Endothelial cell of umbilical vein (primary cell): Measurements from ENCODE around the gene MPV17. TPM values are rescaled to one million over a fixed set of nuclear protein-coding genes. Genes with fewer than 3 reads are reported as not detected.

Experiments used
- BruUV-seq: library from RNA; stranded (reverse); fragments of 400-500 nt; replicated peaks from 2 replicates; lab custom pipeline; 2021; lab: Mats Ljungman, UMichigan
- CTCF ChIA-PET: fragments of 300-600, 350-600 bp; sonication (Branson Sonifier 250); formaldehyde crosslinking; loops from one replicate; lab custom pipeline; 2021; ENCODE audit warnings: antibody characterized with exemption, inconsistent platforms; lab: Charles Lee
- POLR2A ChIA-PET: fragments of 300-600, 350-600 bp; sonication (Branson Sonifier 250); formaldehyde crosslinking; loops from one replicate; lab custom pipeline; 2021; ENCODE audit warnings: antibody characterized with exemption, inconsistent platforms; lab: Charles Lee
- DNase-seq: peaks from one replicate; pipeline ENCODE4 v3.0.0-alpha.2; 2011; ENCODE audit warnings: low read depth, low spot score
- FAIRE-seq: peaks from 2 replicates; lab custom pipeline; 2011; peaks lifted over from hg19 to GRCh38; lab: Jason Lieb, UNC
- H2AFZ ChIP-seq: 2 replicates; pipeline ENCODE4 v1.6.0; 2012; ENCODE audit warnings: low read depth, low read length, control low read depth, inconsistent platforms
- H3K27ac ChIP-seq: 2 replicates; pipeline ENCODE4 v1.5.1; 2011; ENCODE audit warnings: low read depth, mild to moderate bottlenecking, control low read depth, low read length, moderate library complexity; ENCODE audit not compliant: insufficient read depth
- H3K27me3 ChIP-seq, 2 experiments: 2 replicates each; pipeline versions ENCODE4 v1.6.0 to v1.6.1; 2011; ENCODE audit warnings: low read length in 2 of 2, mixed read lengths in 1 of 2; ENCODE audit not compliant: control insufficient read depth in 2 of 2, insufficient read depth in 2 of 2
- H3K36me3 ChIP-seq, 2 experiments: 2 replicates in 1 of 2; 3 replicates in 1 of 2; pipeline ENCODE4 v1.5.1; 2011; ENCODE audit warnings: low read length in 2 of 2, mild to moderate bottlenecking in 1 of 2, moderate library complexity in 1 of 2; ENCODE audit not compliant: control insufficient read depth in 2 of 2, insufficient read depth in 2 of 2; ENCODE audit errors: extremely low read depth in 1 of 2
- H3K4me1 ChIP-seq: 3 replicates; pipeline ENCODE4 v1.5.1; 2011; ENCODE audit warnings: mild to moderate bottlenecking, low read length; ENCODE audit not compliant: control insufficient read depth, insufficient read depth; ENCODE audit errors: extremely low read depth
- H3K4me2 ChIP-seq: 2 replicates; pipeline ENCODE4 v1.6.1; 2011; ENCODE audit warnings: low read length, control low read depth, mixed read lengths; ENCODE audit not compliant: insufficient read depth
- H3K4me3 ChIP-seq, 3 experiments: fragments of 200-600 bp in 1 of 3; sonication (generic), shearing (Covaris generic) in 1 of 3; replicated peaks in 1 of 3; 2 replicates each; pipeline ENCODE4 v1.5.1; 2011 to 2016; ENCODE audit warnings: control low read depth in 3 of 3, low read length in 3 of 3, mild to moderate bottlenecking in 2 of 3, inconsistent platforms in 1 of 3, low read depth in 1 of 3, moderate library complexity in 1 of 3; ENCODE audit not compliant: insufficient read depth in 1 of 3
- H3K79me2 ChIP-seq: 2 replicates; pipeline ENCODE4 v1.6.0; 2012; ENCODE audit warnings: low read length, inconsistent platforms; ENCODE audit not compliant: control insufficient read depth, insufficient read depth
- H3K9ac ChIP-seq: replicated peaks from 2 replicates; pipeline ENCODE3; 2011; ENCODE audit warnings: low read length, control low read depth; ENCODE audit not compliant: insufficient read depth; ENCODE audit errors: extremely low read depth
- H3K9me1 ChIP-seq: replicated peaks from 3 replicates; pipeline ENCODE4 v1.6.0; 2011; ENCODE audit warnings: mild to moderate bottlenecking, low read length; ENCODE audit not compliant: control insufficient read depth, insufficient read depth; ENCODE audit errors: extremely low read depth
- H3K9me3 ChIP-seq: replicated peaks from 2 replicates; pipeline ENCODE4 v1.5.1; 2012; ENCODE audit warnings: low read length, inconsistent platforms; ENCODE audit not compliant: control insufficient read depth, insufficient read depth
- H4K20me1 ChIP-seq: replicated peaks from 2 replicates; pipeline ENCODE3; 2011; ENCODE audit warnings: mild to moderate bottlenecking, low read length; ENCODE audit not compliant: control insufficient read depth, insufficient read depth; ENCODE audit errors: extremely low read depth
- CTCF ChIP-seq, 2 donors: IDR thresholded peaks; 1 replicate in 1 of 2; 2 replicates in 1 of 2; pipeline ENCODE4 v1.5.1; 2011; ENCODE audit warnings: low read length in 2 of 2, mild to moderate bottlenecking in 2 of 2, moderate library complexity in 2 of 2, control low read depth in 1 of 2, inconsistent platforms in 1 of 2, low read depth in 1 of 2; ENCODE audit not compliant: insufficient read depth in 1 of 2; ENCODE audit errors: extremely low read depth in 1 of 2
- EZH2 ChIP-seq: IDR thresholded peaks from 2 replicates; pipeline ENCODE4 v1.6.1; 2012; ENCODE audit warnings: borderline replicate concordance, low read depth, mild to moderate bottlenecking, moderate library complexity, low read length, inconsistent platforms; ENCODE audit not compliant: severe bottlenecking
- FOS ChIP-seq: IDR thresholded peaks from 2 replicates; pipeline ENCODE4 v1.6.1; 2011; ENCODE audit warnings: mild to moderate bottlenecking, low read length, moderate library complexity, borderline replicate concordance; ENCODE audit not compliant: insufficient read depth
- GATA2 ChIP-seq: IDR thresholded peaks from 2 replicates; pipeline ENCODE4 v1.7.0; 2011; ENCODE audit warnings: low read depth, mild to moderate bottlenecking, moderate library complexity, mixed read lengths, low read length; ENCODE audit not compliant: insufficient read length, insufficient read depth
- JUN ChIP-seq: IDR thresholded peaks from 2 replicates; pipeline ENCODE4 v1.6.1; 2011; ENCODE audit warnings: borderline replicate concordance, low read depth; ENCODE audit not compliant: insufficient read length, insufficient read depth
- MAX ChIP-seq: IDR thresholded peaks from 2 replicates; pipeline ENCODE4 v1.6.1; 2011; ENCODE audit not compliant: insufficient read depth, insufficient read length
- MYC ChIP-seq: IDR thresholded peaks from one replicate; pipeline ENCODE4 v1.6.1; 2011; ENCODE audit warnings: mild to moderate bottlenecking, low read depth, low read length
- POLR2A ChIP-seq: IDR thresholded peaks from 2 replicates; pipeline ENCODE4 v1.6.1; 2012; ENCODE audit warnings: low read depth, mild to moderate bottlenecking, control low read depth, low read length
- POLR2AphosphoS5 ChIP-seq: IDR thresholded peaks from 2 replicates; pipeline ENCODE4 v1.6.1; 2012; ENCODE audit warnings: low read depth, mild to moderate bottlenecking, control low read depth, low read length, moderate library complexity; ENCODE audit not compliant: insufficient read depth
- dilution Hi-C: fragments of 300-500 bp; cut with MboI; formaldehyde crosslinking; loops from one replicate; pipeline ENCODE4 v1.15.0; 2019; ENCODE audit warnings: low sequenced_read_pairs; ENCODE audit not compliant: extremely low pct_ligation_motif_present
- intact Hi-C: fragments of 100-400 bp; cut with micrococcal nuclease; formaldehyde crosslinking; loops from one replicate; pipeline ENCODE4 v1.10.0; 2022
- polyA plus RNA-seq, 4 experiments: library from polyadenylated mRNA; depleted of rRNA in 3 of 4; stranded (reverse) in 3 of 4; unstranded in 1 of 4; fragments of >200 nt; gene quantifications; 2 replicates each; pipeline versions ENCODE4 v1.2.1 to v1.2.3, GENCODE V29; 2011 to 2012; ENCODE audit warnings: missing spikeins in 1 of 4
- total RNA-seq: library from RNA; stranded (reverse); gene quantifications from 2 replicates; pipeline ENCODE4 v1.2.3, GENCODE V29; 2021

Gene MPV17
- total and polyA plus RNA-seq, 2 donors (not counting 3 experiments of a cell fraction or from before 2014, with no cell fraction given), result 74.7 to 267 TPM

DNA sequence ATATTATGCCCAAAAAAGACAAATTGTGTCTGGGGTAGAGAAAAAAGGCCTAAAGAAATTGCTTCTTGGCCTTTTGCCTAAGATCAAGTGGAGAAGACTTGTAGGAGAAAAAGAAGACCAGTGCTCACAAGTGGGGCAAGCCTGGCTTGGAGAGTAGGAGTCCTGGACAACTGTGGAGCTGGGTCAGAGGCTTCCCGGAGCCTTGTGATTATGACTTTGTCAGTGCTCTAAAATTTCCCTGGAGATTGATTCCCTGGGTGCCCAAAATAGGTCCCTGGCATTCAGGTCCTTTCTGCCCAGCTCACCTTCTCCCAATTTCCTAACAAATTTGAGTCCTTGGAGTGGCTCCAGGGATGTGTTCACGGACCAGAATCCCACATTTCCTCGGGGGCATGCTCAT, 41.5 kb downstream of the MPV17 start:
- FAIRE-seq, result no peak
- dilution Hi-C loops, result no loop called here
- no peak overlapping the region for H3K4me3 ChIP-seq
- no peak for DNase-seq
- H2AFZ ChIP-seq, result no peak overlapping the region
- no peaks in the 10 kb centered on the region for H4K20me1 ChIP-seq
- no peak for TF ChIP-seq EZH2
- TF ChIP-seq POLR2AphosphoS5, result no peak
- no peak for TF ChIP-seq POLR2A
- no peak for TF ChIP-seq CTCF (IDR thresholded peaks at IDR 0.05; ENCODE audit: extremely low read depth in 1 of 2, insufficient read depth in 1 of 2, low read depth in 1 of 2, low read length in 2 of 2)
- TF ChIP-seq GATA2, result no peak
- TF ChIP-seq FOS, result no peak
- TF ChIP-seq JUN, result no peak
- TF ChIP-seq MAX, result no peak
- TF ChIP-seq MYC, result no peak
- H3K36me3 ChIP-seq, result no peaks in the 10 kb centered on the region
- no peaks in the 10 kb centered on the region for H3K9me3 ChIP-seq
- ChIA-PET POLR2A (no interaction called here), CTCF (interaction anchor here (1.4 to 9.1 kb wide), 8 partner anchors 10 to 182 kb away, joined by 4 to 143 read pairs (median 74); partner anchors contain the start of genes PREB and SLC30A3)
- no peak overlapping the region for H3K27ac ChIP-seq
- peaks cover 6% of the 10 kb centered on the region for H3K4me1 ChIP-seq
- H3K79me2 ChIP-seq, result no peaks in the 10 kb centered on the region
- H3K4me2 ChIP-seq, result no peak overlapping the region
- intact Hi-C loops, result loop anchor here (10.0 kb wide), 1 partner anchor 317 kb away; no protein-coding TSS in a partner anchor
- no TSS peak for BruUV-seq
- no peak overlapping the region for H3K9ac ChIP-seq
- no peaks in the 10 kb centered on the region for H3K9me1 ChIP-seq
- no peaks in the 10 kb centered on the region for H3K27me3 ChIP-seq
